ENCODE data around the gene CFTR.

The CFTR gene

DNA sequence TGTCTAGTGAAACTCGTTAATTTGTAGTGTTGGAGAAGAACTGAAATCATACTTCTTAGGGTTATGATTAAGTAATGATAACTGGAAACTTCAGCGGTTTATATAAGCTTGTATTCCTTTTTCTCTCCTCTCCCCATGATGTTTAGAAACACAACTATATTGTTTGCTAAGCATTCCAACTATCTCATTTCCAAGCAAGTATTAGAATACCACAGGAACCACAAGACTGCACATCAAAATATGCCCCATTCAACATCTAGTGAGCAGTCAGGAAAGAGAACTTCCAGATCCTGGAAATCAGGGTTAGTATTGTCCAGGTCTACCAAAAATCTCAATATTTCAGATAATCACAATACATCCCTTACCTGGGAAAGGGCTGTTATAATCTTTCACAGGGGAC, 187.6 kb downstream of the CFTR start:
- Histone ChIP-seq H3K4me1 (no peaks in the 10 kb centered on the region), H3K9ac (no peak overlapping the region), H3K9me3 (replicated peaks in 1 of 11) (no peaks in the 10 kb centered on the region), H3K4me3 (no peak overlapping the region), H3K4me2 (no peak overlapping the region), H3K27me3 (no peaks in the 10 kb centered on the region), H3K27ac (no peak overlapping the region), H3K36me3 (no peaks in the 10 kb centered on the region), H4K20me1 (no peaks in the 10 kb centered on the region)
- TF ChIP-seq Cebpa-rat (IDR thresholded peaks at IDR 0.05), result no peak

DNA sequence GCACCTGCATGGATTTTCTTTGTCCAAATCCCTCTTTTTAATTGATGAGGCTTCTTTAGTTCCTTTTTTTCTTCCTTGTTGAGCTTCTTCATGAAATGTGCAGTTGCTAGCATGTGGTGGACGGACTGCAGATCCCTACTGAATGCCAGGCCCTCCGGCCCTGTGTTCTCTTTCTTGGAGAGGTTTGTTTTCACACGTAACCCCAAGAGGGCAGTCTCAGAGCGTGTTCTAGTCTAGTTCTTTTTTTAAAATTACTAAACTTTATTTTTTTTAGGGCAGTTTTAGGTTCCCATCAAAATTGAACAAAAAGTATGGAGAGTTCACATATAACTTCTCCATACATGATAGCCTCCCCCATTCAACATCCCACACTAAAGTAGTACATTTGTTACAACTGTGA, 190.0 kb downstream of the CFTR start:
- Histone ChIP-seq H3K9ac (no peak overlapping the region), H3K27me3 (no peaks in the 10 kb centered on the region), H3K4me2 (no peak overlapping the region), H3K4me1 (no peaks in the 10 kb centered on the region), H4K20me1 (no peaks in the 10 kb centered on the region), H3K9me3 (replicated peaks in 1 of 11) (no peaks in the 10 kb centered on the region), H3K36me3 (no peaks in the 10 kb centered on the region), H3K27ac (no peak overlapping the region), H3K4me3 (no peak overlapping the region)
- no peak for TF ChIP-seq Cebpa-rat (IDR thresholded peaks at IDR 0.05)

DNA sequence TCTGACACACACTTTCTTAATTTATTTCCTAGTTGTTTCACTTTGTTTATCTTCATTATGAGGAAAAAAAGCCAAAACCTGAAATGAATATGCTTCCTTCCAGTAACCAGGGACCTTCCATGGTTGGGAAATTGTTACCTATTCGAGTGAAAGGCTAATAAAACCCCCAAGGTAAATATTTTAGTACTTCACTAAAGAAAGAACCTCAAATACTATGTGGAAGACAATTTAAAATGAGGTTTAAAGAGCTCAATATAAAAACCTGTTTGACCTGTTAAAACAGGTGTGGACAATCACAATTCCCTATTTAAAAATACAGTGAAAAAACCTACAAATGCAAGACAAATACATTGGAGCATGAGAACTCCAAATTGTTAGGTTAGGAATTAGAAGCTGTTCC, 192.6 kb downstream of the CFTR start:
- no peak overlapping the region for H3K27ac ChIP-seq
- no peaks in the 10 kb centered on the region for H3K36me3 ChIP-seq
- H3K4me2 ChIP-seq, result no peak overlapping the region
- no peaks in the 10 kb centered on the region for H4K20me1 ChIP-seq
- no peak overlapping the region for H3K9ac ChIP-seq
- H3K4me1 ChIP-seq, result no peaks in the 10 kb centered on the region
- no peak for TF ChIP-seq Cebpa-rat (IDR thresholded peaks at IDR 0.05)
- no peak overlapping the region for H3K4me3 ChIP-seq
- no peaks in the 10 kb centered on the region for H3K27me3 ChIP-seq
- H3K9me3 ChIP-seq (replicated peaks in 1 of 11), result no peaks in the 10 kb centered on the region

DNA sequence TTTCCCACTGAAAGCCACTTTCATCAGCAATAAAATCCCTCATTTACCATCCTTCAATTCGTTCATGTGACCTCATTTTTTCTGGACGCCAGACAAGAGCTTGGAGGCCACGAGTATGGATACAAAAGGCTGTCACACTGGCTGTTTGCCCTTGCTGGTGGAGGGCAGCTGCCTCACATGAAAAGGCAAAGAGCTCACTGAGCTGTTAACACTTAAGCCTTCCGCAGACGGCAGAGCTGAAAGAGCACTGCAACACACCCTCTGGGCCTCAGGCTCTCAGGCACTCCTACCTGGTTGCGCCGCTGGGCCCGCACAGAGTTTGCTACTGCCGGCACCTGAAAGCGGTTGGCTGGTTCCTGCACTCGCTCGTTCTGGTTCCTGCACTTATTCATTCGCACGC, 193.5 kb downstream of the CFTR start:
- Histone ChIP-seq H3K4me1 (no peaks in the 10 kb centered on the region), H3K27ac (no peak overlapping the region)

DNA sequence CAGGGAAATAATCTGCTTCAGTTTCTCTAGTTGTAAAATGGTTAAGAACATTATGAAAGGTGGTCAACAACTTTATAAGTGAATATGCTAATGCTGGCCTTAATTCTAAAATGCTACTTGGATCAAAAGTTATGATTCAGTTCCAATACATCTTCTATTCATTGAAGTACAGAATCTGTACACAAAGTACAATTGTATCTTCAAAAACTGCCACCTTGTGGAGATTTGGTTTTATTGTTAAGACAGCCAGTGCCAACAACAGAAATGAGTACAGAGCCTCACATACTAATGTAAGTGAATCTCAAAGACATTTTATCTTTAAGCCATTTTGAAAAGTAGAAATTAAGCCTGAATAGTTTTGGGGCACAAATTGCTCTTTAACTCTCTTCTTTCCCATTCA, 194.0 kb downstream of the CFTR start:
- no peak overlapping the region for H3K4me2 ChIP-seq
- H3K27ac ChIP-seq, result no peak overlapping the region
- H3K9me3 ChIP-seq (replicated peaks in 1 of 11), result no peaks in the 10 kb centered on the region

More for the DNA sequence above, 193.5 kb downstream of the CFTR start:
- H3K4me2 ChIP-seq, result no peak overlapping the region
- no peaks in the 10 kb centered on the region for H3K9me3 ChIP-seq (replicated peaks in 1 of 11)
- H3K4me3 ChIP-seq, result no peak overlapping the region
- no peaks in the 10 kb centered on the region for H3K27me3 ChIP-seq
- H4K20me1 ChIP-seq, result no peaks in the 10 kb centered on the region
- no peaks in the 10 kb centered on the region for H3K36me3 ChIP-seq
- no peak for TF ChIP-seq Cebpa-rat (IDR thresholded peaks at IDR 0.05)
- no peak overlapping the region for H3K9ac ChIP-seq

DNA sequence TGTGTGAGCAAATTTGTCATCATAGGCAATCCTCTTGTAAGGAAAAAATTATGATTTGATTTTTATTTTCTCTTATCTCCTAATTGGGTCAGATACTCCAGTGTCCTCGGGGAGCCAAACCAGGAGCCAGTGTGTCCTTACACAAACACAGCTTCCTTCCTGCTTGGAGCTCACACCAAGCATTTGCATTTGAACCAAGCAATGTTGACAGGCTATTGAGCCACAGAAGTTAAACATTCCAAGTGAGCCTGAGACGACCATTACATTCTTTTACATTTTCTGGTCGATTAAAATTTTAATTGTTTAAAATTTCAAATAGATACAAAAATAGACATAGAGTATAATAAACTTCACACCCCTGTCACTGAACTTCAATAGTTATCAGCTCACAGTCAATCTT, 194.8 kb downstream of the CFTR start:
- no peaks in the 10 kb centered on the region for H3K36me3 ChIP-seq
- no peak overlapping the region for H3K27ac ChIP-seq
- H3K9ac ChIP-seq, result no peak overlapping the region
- H4K20me1 ChIP-seq, result no peaks in the 10 kb centered on the region
- no peak overlapping the region for H3K4me2 ChIP-seq
- no peaks in the 10 kb centered on the region for H3K9me3 ChIP-seq (replicated peaks in 1 of 11)
- no peaks in the 10 kb centered on the region for H3K27me3 ChIP-seq
- H3K4me1 ChIP-seq, result no peaks in the 10 kb centered on the region
- TF ChIP-seq Cebpa-rat (IDR thresholded peaks at IDR 0.05), result no peak
- no peak overlapping the region for H3K4me3 ChIP-seq

More for the DNA sequence above, 194.0 kb downstream of the CFTR start:
- no peak for TF ChIP-seq Cebpa-rat (IDR thresholded peaks at IDR 0.05)
- H3K9ac ChIP-seq, result no peak overlapping the region
- H4K20me1 ChIP-seq, result no peaks in the 10 kb centered on the region
- no peaks in the 10 kb centered on the region for H3K36me3 ChIP-seq
- H3K4me3 ChIP-seq, result no peak overlapping the region
- H3K4me1 ChIP-seq, result no peaks in the 10 kb centered on the region
- H3K27me3 ChIP-seq, result no peaks in the 10 kb centered on the region

DNA sequence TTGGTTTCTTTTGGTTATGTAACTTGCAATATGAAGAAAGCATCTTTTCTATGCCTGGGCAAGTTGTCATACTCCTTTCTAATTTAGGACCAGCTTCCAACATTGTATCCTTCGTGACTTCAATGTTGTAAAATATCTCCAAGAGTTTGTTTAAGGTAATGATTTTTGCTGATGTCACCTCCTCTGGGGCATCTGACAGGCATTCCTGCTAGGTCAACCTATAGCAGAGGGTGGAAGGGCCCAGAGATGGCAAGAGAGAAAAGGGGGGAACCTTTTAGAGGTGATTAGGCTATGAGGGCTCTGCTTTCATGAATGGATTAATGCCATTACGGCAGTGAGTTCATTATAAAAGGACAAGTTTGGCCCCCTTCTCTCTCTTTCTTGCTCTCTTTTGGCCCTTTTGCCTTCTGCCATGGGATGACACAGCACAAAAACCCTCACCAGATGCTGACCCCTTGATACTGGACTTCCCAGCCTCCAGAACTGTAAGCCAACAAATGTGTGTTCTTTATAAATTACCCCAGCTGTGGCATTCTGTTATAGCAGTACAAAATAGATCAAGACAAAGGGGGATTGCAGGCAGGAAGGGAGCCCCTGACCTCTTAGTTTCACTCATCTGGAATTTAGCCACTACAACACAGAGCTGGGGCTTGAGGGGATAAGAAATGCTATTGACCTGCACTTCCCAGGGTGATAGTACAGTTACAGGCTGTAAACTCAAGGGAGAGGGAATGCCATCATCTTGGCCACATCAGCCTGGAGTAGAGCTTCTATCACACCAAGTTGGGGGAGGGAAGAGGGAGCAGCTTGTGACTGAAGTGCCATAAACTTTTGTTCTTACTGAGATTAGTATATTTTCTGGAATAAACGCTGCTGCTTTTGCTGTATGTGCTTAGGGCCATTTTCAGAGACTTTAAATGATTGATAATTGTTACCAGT, 195.9 kb downstream of the CFTR start:
- Histone ChIP-seq H3K27ac (no peak overlapping the region), H3K9me3 (replicated peaks in 1 of 11) (no peaks in the 10 kb centered on the region), H3K4me3 (no peak overlapping the region), H3K9ac (no peak overlapping the region), H3K4me2 (no peak overlapping the region), H3K4me1 (no peaks in the 10 kb centered on the region), H4K20me1 (no peaks in the 10 kb centered on the region), H3K36me3 (no peaks in the 10 kb centered on the region), H3K27me3 (no peaks in the 10 kb centered on the region)
- TF ChIP-seq Cebpa-rat (IDR thresholded peaks at IDR 0.05), result no peak

DNA sequence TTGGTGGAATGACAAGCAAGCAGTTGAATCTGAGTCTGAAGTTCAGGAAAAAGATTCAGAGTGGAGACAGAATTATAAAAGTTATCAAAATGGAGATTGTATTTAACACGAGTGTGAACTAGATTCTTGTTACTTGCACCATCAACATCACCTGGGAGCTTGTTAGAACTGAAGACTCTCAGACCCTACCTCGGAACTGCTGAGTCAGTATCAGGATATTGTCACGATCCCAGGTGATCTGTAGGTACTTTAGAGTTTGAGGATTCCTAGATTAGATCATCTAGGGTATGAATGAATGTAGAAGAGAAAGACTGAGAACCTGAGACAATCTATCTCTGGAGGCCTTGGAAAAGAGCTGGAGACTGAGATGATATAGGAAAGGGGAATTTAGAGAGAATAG, 199.3 kb downstream of the CFTR start:
- H3K4me1 ChIP-seq, result no peaks in the 10 kb centered on the region
- H3K4me3 ChIP-seq, result no peak overlapping the region
- H3K9me3 ChIP-seq (replicated peaks in 1 of 11), result no peaks in the 10 kb centered on the region
- no peak overlapping the region for H3K27ac ChIP-seq
- no peaks in the 10 kb centered on the region for H4K20me1 ChIP-seq
- no peak overlapping the region for H3K9ac ChIP-seq
- no peak overlapping the region for H3K4me2 ChIP-seq
- TF ChIP-seq Cebpa-rat (IDR thresholded peaks at IDR 0.05), result no peak
- no peaks in the 10 kb centered on the region for H3K27me3 ChIP-seq
- no peaks in the 10 kb centered on the region for H3K36me3 ChIP-seq

DNA sequence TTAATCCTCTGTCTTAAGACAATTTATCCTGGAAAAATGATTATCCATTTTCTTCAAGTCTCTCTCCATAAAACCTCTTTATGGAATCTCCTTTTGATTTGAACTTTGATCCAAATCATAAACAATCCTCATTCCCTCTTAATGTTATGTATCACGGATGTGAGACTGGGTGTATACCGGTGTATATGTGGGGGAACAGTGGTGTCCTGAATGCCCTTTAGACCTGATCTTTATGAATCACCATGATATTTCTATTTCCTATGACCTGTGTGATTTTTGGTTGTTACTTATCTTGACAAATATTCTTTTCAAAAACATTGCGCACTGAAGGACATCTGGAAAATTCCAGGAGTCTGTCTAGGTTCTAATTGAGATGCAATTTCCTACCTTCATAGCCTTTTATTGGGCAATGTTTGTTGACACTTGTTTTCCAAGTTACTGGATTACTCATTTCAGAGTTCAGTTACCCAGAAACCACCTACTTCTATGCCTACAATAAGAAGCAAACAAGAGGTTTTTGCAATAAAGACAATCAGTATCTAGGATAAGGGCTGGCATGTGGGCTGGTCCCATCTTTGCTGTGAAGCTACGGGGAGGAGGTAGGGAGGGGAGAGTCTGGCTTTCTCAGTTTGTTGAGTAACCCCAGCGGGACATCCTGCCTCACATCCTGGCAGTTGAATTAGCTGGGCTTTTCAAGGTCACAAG, 203.0 kb downstream of the CFTR start:
- no peaks in the 10 kb centered on the region for H3K27me3 ChIP-seq
- no peaks in the 10 kb centered on the region for H4K20me1 ChIP-seq
- no peak overlapping the region for H3K9ac ChIP-seq
- no peak overlapping the region for H3K27ac ChIP-seq
- no peak overlapping the region for H3K4me2 ChIP-seq
- no peak for TF ChIP-seq Cebpa-rat (IDR thresholded peaks at IDR 0.05)
- H3K4me1 ChIP-seq, result no peaks in the 10 kb centered on the region
- no peaks in the 10 kb centered on the region for H3K36me3 ChIP-seq
- no peaks in the 10 kb centered on the region for H3K9me3 ChIP-seq (replicated peaks in 1 of 11)
- no peak overlapping the region for H3K4me3 ChIP-seq
